Liver (tissue), 9 donors: ENCODE measurements around the gene HBA2. TPM values are rescaled to one million over a fixed set of nuclear protein-coding genes. Genes with fewer than 3 reads are reported as not detected.

Experiments
- DNase-seq: peaks from one replicate; pipeline ENCODE4 v3.0.0-alpha.2; 2017; ENCODE audit warnings: low spot score
- H3K27ac ChIP-seq, 2 donors: one replicate each; pipeline ENCODE4 v1.7.0; 2013; ENCODE audit warnings: inconsistent platforms in 2 of 2, low read length in 2 of 2, control low read depth in 1 of 2, low read depth in 1 of 2, mild to moderate bottlenecking in 1 of 2
- H3K27me3 ChIP-seq, 4 donors: one replicate each; pipeline versions ENCODE4 v1.6.1 to v1.7.0; 2013; ENCODE audit warnings: low read length in 3 of 4, inconsistent platforms in 1 of 4, mild to moderate bottlenecking in 1 of 4, moderate library complexity in 1 of 4; ENCODE audit not compliant: control insufficient read depth in 4 of 4, insufficient read depth in 4 of 4
- H3K36me3 ChIP-seq, 4 donors: one replicate each; pipeline versions ENCODE4 v1.6.1 to v1.7.0; 2013; ENCODE audit warnings: low read length in 3 of 4, mild to moderate bottlenecking in 3 of 4, low read depth in 1 of 4, moderate library complexity in 1 of 4; ENCODE audit not compliant: control insufficient read depth in 4 of 4, insufficient read depth in 3 of 4
- H3K4me1 ChIP-seq, 4 donors: one replicate each; pipeline versions ENCODE4 v1.6.1 to v1.7.0; 2013; ENCODE audit warnings: low read length in 3 of 4, mild to moderate bottlenecking in 3 of 4, moderate library complexity in 1 of 4; ENCODE audit not compliant: control insufficient read depth in 4 of 4, insufficient read depth in 4 of 4
- H3K4me3 ChIP-seq, 3 donors: one replicate each; pipeline versions ENCODE4 v1.6.1 to v1.7.0; 2013; ENCODE audit warnings: low read length in 3 of 3, control low read depth in 1 of 3, low read depth in 1 of 3, mild to moderate bottlenecking in 1 of 3
- H3K9ac ChIP-seq, 2 donors: one replicate each; pipeline ENCODE4 v1.7.0; 2013; ENCODE audit warnings: low read length in 2 of 2, mild to moderate bottlenecking in 2 of 2, moderate library complexity in 2 of 2, control low read depth in 1 of 2, low read depth in 1 of 2
- H3K9me3 ChIP-seq, 4 donors: one replicate each; pipeline versions ENCODE4 v1.6.1 to v1.7.0; 2013; ENCODE audit warnings: low read length in 3 of 4; ENCODE audit not compliant: control insufficient read depth in 4 of 4
- ATF3 ChIP-seq: IDR thresholded peaks from 2 replicates; pipeline ENCODE4 v1.6.1; 2016; ENCODE audit warnings: antibody characterized with exemption
- CTCF ChIP-seq: fragments of 150-350 bp; IDR thresholded peaks from 2 replicates; pipeline ENCODE4 v1.5.1; 2017; ENCODE audit warnings: improper control_type of control experiment, low read depth, low read length; ENCODE audit not compliant: missing input control
- EGR1 ChIP-seq, 2 donors: IDR thresholded peaks; 2 replicates each; pipeline ENCODE4 v1.6.1; 2016 to 2018; ENCODE audit warnings: antibody characterized with exemption in 2 of 2, low read depth in 2 of 2
- FOXA1 ChIP-seq: IDR thresholded peaks from 2 replicates; pipeline ENCODE4 v1.6.1; 2016; ENCODE audit warnings: antibody characterized with exemption
- FOXA2 ChIP-seq: IDR thresholded peaks from 2 replicates; pipeline ENCODE4 v1.6.1; 2016; ENCODE audit warnings: antibody characterized with exemption
- GABPA ChIP-seq, 2 donors: IDR thresholded peaks in 1 of 2; conservative IDR thresholded peaks in 1 of 2; 2 replicates each; pipeline ENCODE4 v1.6.1; 2016; ENCODE audit warnings: antibody characterized with exemption in 2 of 2, mild to moderate bottlenecking in 1 of 2, moderate library complexity in 1 of 2
- HNF4A ChIP-seq, 2 donors: conservative IDR thresholded peaks; 2 replicates each; pipeline ENCODE4 v1.6.1; 2016; ENCODE audit warnings: antibody characterized with exemption in 2 of 2, mild to moderate bottlenecking in 2 of 2
- HNF4G ChIP-seq: IDR thresholded peaks from 2 replicates; pipeline ENCODE4 v1.6.1; 2016; ENCODE audit warnings: antibody characterized with exemption
- JUND ChIP-seq, 2 donors: IDR thresholded peaks; 2 replicates each; pipeline ENCODE4 v1.6.1; 2016; ENCODE audit warnings: antibody characterized with exemption in 2 of 2
- NR2F2 ChIP-seq: IDR thresholded peaks from 2 replicates; pipeline ENCODE4 v1.6.1; 2016; ENCODE audit warnings: antibody characterized with exemption
- RAD21 ChIP-seq, 2 donors: IDR thresholded peaks; 2 replicates each; pipeline ENCODE4 v1.6.1; 2016; ENCODE audit warnings: antibody characterized with exemption in 2 of 2, mild to moderate bottlenecking in 2 of 2
- RXRA ChIP-seq, 2 donors: IDR thresholded peaks; 2 replicates each; pipeline ENCODE4 v1.6.1; 2017 to 2018; ENCODE audit warnings: antibody characterized with exemption in 2 of 2, mild to moderate bottlenecking in 1 of 2
- SP1 ChIP-seq: IDR thresholded peaks from 2 replicates; pipeline ENCODE4 v1.6.1; 2018; ENCODE audit warnings: antibody characterized with exemption, mild to moderate bottlenecking
- TAF1 ChIP-seq: conservative IDR thresholded peaks from 2 replicates; pipeline ENCODE4 v1.6.1; 2016; ENCODE audit warnings: antibody characterized with exemption, mild to moderate bottlenecking
- YY1 ChIP-seq: IDR thresholded peaks from 2 replicates; pipeline ENCODE4 v1.6.1; 2016; ENCODE audit warnings: antibody characterized with exemption, mild to moderate bottlenecking
- WGBS: extraction: QIAGEN DNeasy Blood & Tissue Kit; methylation state at CpG from one replicate; pipeline ENCODE4 v1.1.7; 2013; 5-methylcytosine and 5-hydroxymethylcytosine counted together
- polyA plus RNA-seq, 2 donors: library from polyadenylated mRNA; stranded (reverse) in 1 of 2; unstranded in 1 of 2; fragments of 200-250 nt in 1 of 2; fragments of >200 nt in 1 of 2; fragmentation: Nextera tagmentation in 1 of 2; extraction: Ambion mirVana in 1 of 2; gene quantifications; one replicate each; pipeline versions ENCODE4 v1.2.1 to v1.2.3, GENCODE V29; 2013 to 2015
- total RNA-seq, 2 donors: library from RNA; depleted of rRNA; stranded (reverse); fragments of >200 nt; gene quantifications; one replicate each; pipeline ENCODE4 v1.2.3, GENCODE V29; 2014
- TF ChIP-seq, protein P1 (sequence below): IDR thresholded peaks from 2 replicates; pipeline ENCODE4 v1.6.1; 2016; ENCODE audit warnings: antibody characterized with exemption
- TF ChIP-seq, protein P2 (sequence below): IDR thresholded peaks from 2 replicates; pipeline ENCODE4 v1.6.1; 2016; ENCODE audit warnings: antibody characterized with exemption, mild to moderate bottlenecking
- TF ChIP-seq, protein P3 (sequence below): IDR thresholded peaks from 2 replicates; pipeline ENCODE4 v1.6.1; 2016; ENCODE audit warnings: antibody characterized with exemption
- donor health status: healthy.
- donor health status: healthy.
- donor health status: healthy.
- donor health status: healthy.
- donor health status: healthy.

Gene HBA2
- total and polyA plus RNA-seq, 4 donors = 2.8 to 36,951 (median 46.0) TPM

DNA sequence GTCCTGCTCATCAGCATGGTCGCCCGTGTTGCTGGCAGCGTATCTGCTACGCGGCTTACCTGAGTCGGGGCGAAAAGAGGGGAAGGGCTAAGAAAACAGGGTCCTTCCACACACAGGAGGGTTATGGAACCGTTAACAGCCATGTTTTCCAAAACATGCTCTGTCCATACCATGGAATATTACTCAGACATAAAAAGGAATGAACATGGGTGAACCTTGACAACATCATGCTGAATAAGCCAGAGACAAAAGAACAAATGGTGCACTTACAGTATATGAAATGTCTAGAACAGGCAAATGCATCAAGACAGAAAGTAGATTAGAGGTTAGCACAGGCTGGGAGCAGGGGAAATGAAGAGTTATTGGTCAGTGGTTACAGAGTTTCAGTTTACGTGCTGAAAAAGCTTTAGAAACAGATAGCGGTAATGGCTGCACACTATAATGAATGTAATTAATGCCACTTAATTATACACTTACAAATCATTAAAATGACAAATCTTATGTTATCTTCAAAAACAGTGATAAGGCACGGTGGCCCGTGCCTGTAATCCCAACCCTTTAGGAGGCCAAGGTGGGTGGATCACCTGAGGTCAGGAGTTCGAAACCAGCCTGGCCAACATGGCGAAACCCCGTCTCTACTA is 42.0 kb upstream of the HBA2 start:
- Histone ChIP-seq H3K4me3 (no peak overlapping the region), H3K9ac (no peak overlapping the region), H3K4me1 (no peaks in the 10 kb centered on the region), H3K36me3 (no peaks in the 10 kb centered on the region), H3K27ac (no peak overlapping the region), H3K27me3 (no peaks in the 10 kb centered on the region), H3K9me3 (no peaks in the 10 kb centered on the region)
- no peak for DNase-seq
- TF ChIP-seq FOXA2 (no peak), HNF4A (conservative IDR thresholded peaks at IDR 0.05) (no peak), HNF4G (no peak), ATF3 (no peak), SP1 (no peak), EGR1 (IDR thresholded peaks at IDR 0.05; ENCODE audit: low read depth in 2 of 2) (no peak), FOXA1 (no peak), RAD21 (IDR thresholded peaks at IDR 0.05) (no peak), CTCF (no peak), JUND (IDR thresholded peaks at IDR 0.05) (no peak), GABPA (IDR thresholded peaks at IDR 0.05 in 1 of 2, conservative IDR thresholded peaks at IDR 0.05 in 1 of 2) (no peak), NR2F2 (no peak), TAF1 (no peak), YY1 (no peak), RXRA (IDR thresholded peaks at IDR 0.05) (no peak)
- TF ChIP-seq, protein P1, sequence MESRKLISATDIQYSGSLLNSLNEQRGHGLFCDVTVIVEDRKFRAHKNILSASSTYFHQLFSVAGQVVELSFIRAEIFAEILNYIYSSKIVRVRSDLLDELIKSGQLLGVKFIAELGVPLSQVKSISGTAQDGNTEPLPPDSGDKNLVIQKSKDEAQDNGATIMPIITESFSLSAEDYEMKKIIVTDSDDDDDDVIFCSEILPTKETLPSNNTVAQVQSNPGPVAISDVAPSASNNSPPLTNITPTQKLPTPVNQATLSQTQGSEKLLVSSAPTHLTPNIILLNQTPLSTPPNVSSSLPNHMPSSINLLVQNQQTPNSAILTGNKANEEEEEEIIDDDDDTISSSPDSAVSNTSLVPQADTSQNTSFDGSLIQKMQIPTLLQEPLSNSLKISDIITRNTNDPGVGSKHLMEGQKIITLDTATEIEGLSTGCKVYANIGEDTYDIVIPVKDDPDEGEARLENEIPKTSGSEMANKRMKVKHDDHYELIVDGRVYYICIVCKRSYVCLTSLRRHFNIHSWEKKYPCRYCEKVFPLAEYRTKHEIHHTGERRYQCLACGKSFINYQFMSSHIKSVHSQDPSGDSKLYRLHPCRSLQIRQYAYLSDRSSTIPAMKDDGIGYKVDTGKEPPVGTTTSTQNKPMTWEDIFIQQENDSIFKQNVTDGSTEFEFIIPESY = no peak
- TF ChIP-seq, protein P2, sequence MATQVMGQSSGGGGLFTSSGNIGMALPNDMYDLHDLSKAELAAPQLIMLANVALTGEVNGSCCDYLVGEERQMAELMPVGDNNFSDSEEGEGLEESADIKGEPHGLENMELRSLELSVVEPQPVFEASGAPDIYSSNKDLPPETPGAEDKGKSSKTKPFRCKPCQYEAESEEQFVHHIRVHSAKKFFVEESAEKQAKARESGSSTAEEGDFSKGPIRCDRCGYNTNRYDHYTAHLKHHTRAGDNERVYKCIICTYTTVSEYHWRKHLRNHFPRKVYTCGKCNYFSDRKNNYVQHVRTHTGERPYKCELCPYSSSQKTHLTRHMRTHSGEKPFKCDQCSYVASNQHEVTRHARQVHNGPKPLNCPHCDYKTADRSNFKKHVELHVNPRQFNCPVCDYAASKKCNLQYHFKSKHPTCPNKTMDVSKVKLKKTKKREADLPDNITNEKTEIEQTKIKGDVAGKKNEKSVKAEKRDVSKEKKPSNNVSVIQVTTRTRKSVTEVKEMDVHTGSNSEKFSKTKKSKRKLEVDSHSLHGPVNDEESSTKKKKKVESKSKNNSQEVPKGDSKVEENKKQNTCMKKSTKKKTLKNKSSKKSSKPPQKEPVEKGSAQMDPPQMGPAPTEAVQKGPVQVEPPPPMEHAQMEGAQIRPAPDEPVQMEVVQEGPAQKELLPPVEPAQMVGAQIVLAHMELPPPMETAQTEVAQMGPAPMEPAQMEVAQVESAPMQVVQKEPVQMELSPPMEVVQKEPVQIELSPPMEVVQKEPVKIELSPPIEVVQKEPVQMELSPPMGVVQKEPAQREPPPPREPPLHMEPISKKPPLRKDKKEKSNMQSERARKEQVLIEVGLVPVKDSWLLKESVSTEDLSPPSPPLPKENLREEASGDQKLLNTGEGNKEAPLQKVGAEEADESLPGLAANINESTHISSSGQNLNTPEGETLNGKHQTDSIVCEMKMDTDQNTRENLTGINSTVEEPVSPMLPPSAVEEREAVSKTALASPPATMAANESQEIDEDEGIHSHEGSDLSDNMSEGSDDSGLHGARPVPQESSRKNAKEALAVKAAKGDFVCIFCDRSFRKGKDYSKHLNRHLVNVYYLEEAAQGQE = no peak
- TF ChIP-seq, protein P3, sequence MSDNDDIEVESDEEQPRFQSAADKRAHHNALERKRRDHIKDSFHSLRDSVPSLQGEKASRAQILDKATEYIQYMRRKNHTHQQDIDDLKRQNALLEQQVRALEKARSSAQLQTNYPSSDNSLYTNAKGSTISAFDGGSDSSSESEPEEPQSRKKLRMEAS = no peak
- 96% methylated on average over 15 of the region's 15 CpGs for WGBS
